T47D (cell line): ENCODE results near the gene BTNL8.
"Not testable (repeated sequence)": the region's sequence is repeated elsewhere in the genome, so short reads cannot be mapped to it uniquely, and the experiment has no call there.

Experiments
- DNase-seq, 2 experiments: peaks; one replicate each; pipeline versions ENCODE4 v3.0.0 to v3.0.0-alpha.2; 2011 to 2012; ENCODE audit warnings: low read depth in 1 of 2, low spot score in 1 of 2
- JUND ChIP-seq: IDR thresholded peaks from 2 replicates; pipeline ENCODE4 v1.6.1; 2012; ENCODE audit warnings: low read depth
- in situ Hi-C: cut with HindIII; loops from 2 replicates; pipeline ENCODE4 v1.10.0; 2016; ENCODE audit warnings: low sequenced_read_pairs, low pct_unique_long_range_greater_than_20kb

Gene BTNL8

DNA sequence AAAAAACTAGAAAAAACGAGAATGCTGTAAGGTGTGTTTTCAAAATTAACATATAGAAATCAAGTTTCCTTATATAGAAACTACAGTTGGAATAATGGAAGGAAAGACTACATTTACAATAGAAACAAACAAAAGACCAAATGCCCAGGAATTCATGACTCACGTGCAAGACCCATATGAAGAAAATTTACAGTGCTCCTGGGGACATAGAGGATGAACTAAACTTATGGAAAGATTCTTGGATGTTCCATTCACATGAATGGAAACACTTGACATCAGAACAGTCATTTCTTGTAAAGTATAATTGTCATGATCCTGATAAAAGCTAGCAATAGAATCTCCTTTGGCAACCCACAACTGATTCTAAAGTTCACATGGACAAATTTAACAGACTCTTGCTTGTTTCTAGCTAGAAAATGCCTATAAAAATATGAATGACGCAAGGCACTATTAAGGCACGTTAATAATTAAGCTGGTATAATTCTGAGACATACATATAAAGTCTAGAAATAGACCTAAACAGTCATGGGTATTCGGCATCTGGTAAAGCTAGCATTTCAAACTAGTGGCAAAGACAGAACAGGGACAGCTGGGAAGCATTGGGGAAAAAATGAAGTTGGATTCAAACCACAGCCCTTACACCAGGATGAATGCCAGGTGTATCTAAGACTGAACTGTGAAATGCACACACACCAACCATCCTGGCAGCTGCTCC is 32.8 kb upstream of the BTNL8 start:
- in situ Hi-C loops = no loop called here
- DNase-seq = no peak
- TF ChIP-seq JUND = no peak

DNA sequence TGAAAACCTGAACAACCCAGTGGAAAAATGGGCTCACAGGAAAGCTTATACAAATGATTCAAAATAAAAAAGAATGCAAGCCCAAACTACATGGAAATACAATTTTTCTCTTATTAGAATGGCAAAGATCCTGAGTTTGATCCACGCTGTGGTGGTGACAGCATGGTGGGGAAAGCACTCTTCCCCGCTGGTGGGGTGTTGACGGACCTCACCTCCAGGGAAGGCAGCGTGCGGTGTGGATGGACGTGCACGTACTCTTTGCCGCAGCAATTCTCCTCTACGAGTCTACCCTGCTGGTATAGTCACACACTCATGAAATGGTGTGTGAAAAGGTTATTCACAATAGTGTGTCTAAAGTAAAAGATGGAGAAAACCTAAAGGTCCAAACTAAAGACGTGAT is 32.0 kb upstream of the BTNL8 start:
- TF ChIP-seq JUND = no peak
- in situ Hi-C loops = no loop called here
- no peak for DNase-seq

DNA sequence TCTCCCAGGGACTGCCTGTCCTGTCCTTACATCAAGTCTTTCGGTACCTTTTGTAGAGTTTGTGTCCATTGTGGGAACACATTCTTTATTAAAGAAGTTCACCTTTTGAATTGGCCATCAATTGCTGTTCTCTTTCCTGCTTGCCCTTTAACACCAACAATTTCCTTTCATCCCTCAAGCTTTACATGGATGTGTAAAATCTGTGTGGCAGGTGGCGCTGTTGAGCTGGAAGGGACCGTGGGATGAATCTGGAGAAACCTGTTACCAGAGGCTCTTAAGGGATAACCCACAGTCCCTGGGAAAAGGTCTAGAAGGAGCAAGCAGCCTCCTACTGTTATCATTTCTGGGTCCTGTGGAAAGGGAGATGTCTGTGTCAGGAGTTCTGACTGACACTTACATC is 30.0 kb upstream of the BTNL8 start:
- DNase-seq = peak; percentile 72 to 92
- in situ Hi-C loops = no loop called here
- TF ChIP-seq JUND = no peak

DNA sequence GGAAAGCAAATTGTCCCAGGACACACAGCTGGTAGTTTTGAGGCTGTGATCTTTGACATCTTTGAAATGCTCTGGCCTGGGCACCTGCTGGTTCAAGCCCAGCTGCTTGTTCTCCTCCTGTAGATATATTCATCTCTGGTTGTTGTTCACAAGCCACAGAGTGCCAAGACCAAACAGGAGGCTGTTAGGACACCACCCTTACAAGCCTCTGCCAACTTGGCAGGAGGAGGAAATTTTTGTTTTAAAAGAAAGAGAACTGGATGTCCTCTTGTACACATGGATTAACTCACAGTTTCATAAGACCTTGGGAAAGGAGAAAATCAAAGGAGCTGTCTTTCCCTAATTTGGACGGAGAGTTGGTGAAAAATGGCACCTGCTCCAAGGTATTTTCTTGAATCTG is 29.4 kb upstream of the BTNL8 start:
- in situ Hi-C loops = no loop called here
- DNase-seq = no peak
- no peak for TF ChIP-seq JUND

DNA sequence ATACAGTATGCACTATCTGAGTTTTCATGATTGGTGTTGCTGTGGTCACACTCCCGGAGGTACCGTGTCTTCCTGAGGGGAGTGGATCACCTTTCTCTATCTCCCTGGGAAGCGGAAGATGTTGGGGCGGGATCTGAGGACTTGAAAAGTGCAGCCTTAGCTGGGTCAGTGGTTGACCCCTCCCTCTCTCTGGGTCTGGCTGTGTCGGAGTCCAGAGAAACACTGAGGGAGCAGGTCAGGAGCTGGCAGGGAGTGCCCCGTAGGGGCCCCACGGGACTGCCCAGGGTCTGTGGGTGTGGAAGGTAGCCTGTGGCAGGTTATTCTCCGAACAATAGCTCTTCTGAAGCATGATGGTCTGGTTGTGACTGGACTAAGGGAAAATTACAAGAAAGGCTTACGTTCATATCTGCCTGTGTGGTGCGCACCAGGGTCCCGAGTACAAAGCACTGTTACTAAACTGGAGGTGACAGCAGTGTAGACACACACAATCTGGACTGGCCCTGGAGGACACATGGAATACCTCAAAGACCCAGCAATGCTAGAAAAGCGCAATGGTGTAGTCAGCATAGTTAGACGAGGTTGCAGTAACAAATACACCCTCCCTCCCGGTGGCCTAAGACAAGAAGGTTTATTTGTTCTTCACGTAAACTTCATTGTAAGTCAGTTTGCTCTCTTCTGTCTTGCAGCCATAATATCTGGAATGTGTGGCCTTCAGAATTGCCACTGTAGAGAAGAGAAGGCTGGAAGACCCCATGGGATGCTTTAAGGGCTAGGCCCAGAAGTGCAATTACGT is 28.5 kb upstream of the BTNL8 start:
- in situ Hi-C loops = no loop called here
- TF ChIP-seq JUND = no peak
- no peak for DNase-seq

DNA sequence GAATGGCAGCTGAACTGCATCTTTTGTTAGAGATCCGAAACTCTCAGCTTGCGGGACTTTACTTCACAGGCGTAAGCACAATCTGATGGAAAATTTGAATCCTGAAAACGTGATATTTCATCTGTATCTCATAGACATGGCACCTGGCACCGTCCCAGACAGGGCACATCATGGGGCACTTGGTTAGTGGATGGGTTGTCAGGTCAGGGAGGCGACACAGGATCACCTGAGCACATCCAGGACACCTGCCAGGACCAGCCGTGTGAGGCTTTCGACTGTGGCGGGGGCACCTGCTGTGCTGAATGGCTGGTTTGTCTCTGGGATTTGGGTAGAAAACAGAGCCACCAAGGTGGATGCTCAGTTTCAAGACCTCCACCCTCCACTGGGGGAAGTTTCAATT is 26.5 kb upstream of the BTNL8 start:
- no peak for TF ChIP-seq JUND
- no peak for DNase-seq
- in situ Hi-C loops = no loop called here

DNA sequence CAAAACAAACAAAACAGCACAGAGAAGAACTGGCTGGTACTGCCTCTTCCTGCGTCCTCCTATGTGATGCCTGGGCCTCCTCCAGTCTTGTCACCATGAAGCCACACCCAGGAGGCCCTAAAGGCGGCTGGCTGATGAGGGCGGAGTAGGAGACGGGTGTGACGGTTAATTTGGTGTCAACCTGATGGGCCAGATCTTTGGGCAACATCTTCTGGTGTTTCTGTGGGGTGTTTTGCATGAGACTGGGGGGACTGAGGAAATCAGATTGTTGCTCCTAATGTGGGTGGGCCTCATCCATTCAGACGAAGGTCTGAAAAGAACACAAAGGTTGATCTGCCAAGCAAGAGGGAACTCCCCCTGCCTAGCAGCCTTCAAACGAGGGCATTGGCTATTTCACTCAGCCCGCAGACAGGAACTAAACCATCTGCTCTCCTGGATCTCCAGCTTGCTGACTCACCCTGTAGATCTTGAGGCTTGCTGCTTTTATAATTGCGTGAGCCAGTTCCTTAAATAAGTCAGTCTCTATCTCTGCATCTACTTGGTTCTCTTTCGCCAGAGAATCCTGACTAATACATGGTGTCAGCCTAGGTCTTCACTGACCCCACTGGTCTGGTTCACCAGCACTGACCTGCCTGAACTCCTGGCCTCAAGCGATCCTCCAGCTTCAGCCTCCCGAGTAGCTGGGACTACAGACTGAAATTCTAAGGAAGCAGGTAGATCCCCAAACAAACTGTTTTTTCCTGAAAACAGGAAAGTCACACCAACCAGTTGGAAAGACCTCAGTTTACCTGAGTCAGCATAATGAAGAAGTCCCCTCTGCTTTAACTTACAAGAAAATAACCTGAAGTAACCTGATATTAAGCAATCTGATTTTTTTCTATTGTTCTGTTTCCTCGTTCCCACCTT is 25.1 kb upstream of the BTNL8 start:
- in situ Hi-C loops = no loop called here
- no peak for DNase-seq
- no peak for TF ChIP-seq JUND

DNA sequence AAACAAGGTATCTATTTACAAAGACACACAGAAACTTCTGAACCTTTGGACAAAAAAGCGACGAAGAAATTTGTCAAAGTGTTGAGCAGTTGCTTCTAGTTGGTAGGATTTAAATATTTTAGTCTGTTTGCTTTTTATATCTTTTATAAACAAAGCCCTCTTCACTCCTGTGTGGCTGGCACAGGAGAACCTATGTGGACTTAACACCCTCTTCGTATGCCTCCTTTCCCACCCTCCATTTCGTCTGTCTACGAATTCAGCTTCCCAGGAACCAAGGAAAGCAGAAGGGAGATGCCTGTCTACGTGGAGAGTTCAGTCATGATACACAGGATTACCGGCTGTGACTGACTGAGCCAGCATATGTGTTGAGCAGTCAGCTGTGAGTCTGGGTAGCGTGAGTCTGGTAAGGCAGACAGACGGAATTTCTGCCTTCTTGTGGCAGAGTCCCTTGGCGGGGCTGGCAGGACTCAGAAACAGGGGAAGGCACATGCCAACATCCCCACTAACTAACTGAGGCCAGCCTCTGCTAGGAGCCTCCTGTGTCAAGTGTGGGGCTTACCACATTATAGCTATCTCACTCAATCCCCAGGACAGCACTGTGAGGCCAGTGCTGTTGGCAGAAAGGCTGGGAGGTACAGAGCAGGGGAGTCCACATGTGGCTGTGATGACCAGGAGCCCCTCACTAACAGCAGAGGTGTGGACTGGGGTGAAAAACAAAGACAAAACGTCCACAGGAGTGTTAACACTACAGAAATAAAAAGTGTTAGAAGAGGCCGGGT is 24.0 kb upstream of the BTNL8 start:
- in situ Hi-C loops = no loop called here
- DNase-seq = no peak
- TF ChIP-seq JUND = no peak

DNA sequence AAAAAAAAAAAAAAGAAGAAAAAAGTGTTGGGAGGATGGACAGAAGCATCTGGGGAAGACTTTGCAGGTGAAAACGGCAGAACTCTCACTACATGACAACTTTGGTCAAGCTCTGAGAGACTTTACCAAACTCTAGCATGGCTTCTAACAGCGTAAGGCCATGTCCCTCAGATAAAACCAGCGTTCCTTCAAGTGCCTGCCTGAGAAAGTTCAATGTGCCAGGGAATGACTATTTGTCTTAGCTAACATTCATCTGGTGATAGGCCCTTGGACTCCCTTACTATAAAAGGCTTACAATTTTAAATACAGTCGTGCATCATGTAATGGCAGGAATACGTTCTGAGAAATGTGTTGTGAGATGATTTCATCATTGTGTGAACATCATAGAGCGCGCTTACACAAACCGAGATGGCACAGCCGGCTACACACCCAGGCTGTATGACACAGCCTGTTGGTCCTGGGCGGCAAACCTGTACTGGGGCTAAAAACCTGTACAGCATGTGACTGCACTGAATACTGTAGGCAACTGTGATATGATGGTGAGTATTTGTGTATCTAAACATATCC is 23.0 kb upstream of the BTNL8 start:
- no peak for DNase-seq
- in situ Hi-C loops = no loop called here

DNA sequence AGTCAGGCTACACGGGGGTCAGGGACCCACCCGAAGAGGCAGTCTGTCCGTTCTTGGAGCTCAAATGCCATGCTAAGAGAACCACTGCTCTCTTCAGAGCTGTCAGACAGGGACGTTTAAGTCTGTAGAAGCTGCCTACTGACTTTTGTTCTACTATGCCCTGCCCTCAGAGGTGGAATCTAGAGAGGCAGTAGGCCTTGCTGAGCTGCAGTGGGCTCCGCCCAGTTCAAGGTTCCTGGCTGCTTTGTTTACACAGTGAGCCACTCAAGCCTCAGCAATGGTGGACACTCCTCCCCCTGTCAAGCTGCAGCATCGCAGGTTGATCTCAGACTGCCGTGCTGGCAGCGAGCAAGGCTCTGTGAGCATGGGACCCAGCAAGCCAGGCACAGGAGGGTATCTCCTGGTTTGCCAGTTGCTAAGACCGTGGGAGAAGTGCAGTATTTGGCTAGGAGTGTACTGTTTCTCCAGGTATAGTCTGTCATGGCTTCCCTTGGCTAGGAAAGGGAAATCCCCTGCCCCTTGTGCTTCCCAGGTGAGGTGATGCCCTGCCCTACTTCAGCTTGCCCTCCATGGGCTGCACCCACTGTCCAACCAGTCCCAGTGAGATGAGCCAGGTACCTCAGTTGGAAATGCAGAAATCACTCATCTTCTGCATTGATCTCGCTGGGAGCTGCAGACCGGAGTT is 13.0 kb upstream of the BTNL8 start:
- DNase-seq = peak in 1 of 2 experiments; percentile 71
- in situ Hi-C loops = not testable (repeated sequence)

More for the DNA sequence above, 23.0 kb upstream of the BTNL8 start:
- TF ChIP-seq JUND = no peak

DNA sequence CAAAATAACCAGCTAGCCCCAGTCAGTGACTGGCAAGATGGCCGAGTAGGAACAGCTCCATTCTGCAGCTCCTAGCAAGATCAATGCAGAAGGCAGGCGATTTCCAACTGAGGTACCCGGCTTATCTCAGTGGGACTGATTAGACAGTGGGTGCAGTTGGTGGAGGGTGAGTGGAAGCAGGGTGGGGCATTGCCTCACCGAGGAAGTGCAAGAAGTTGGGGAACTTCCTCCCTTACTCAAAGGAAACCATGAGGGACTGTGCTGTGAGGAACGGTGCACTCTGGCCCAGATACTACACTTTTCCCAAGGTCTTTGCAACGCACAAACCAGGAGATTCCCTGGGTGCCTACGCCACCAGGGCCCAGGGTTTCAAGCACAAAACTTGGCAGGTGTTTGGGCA is 9.6 kb upstream of the BTNL8 start:
- TF ChIP-seq JUND = no peak
- in situ Hi-C loops = no loop called here
- no peak for DNase-seq

DNA sequence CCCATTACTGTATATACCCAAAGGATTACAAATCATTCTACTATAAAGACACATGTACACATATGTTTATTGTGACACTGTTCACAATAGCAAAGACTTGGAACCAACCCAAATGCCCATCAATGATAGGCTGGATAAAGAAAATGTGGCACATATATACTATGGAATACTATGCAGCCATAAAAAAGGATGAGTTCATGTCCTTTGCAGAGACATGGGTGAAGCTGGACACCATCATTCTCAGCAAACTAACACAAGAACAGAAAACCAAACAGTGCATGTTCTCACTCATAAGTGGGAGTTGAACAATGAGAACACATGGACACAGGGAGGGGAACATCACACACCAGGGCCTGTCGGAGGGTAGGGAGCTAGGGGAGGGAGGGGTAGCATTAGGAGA is 3.6 kb upstream of the BTNL8 start:
- DNase-seq, in situ Hi-C loops: not testable (repeated sequence)
